Natural killer cell treated with Interleukin-12 subunit alpha and Interleukin-12 subunit beta and Interleukin-15 and Interleukin-18, amount 100 ng/mL, for 72 hours (primary cell): ENCODE measurements around the gene RPL36AL. TPM values are rescaled to one million over a fixed set of nuclear protein-coding genes. Genes with fewer than 3 reads are reported as not detected.
"Not testable (repeated sequence)": the region's sequence is repeated elsewhere in the genome, so short reads cannot be mapped to it uniquely, and the experiment has no call there.

Source experiments
- ATAC-seq, 2 donors: fragments of 150-1000 bp; cut with Tn5 transposase in 1 of 2; sonication (Bioruptor Pico), chemical (Tn5 transposase) in 1 of 2; 2 replicates each; pipeline ENCODE4 v1.10.0; 2021
- DNase-seq: peaks from one replicate; pipeline ENCODE4 v3.0.0; 2022; ENCODE audit warnings: low spot score
- H3K27ac Mint-ChIP-seq, 2 donors: 1 replicate in 1 of 2; 2 replicates in 1 of 2; pipeline ENCODE4 v1.8.0; 2022; ENCODE audit warnings: mixed read lengths in 2 of 2, mild to moderate bottlenecking in 1 of 2, moderate library complexity in 1 of 2
- H3K27me3 Mint-ChIP-seq, 2 donors: 1 replicate in 1 of 2; 2 replicates in 1 of 2; pipeline ENCODE4 v1.8.0; 2022; ENCODE audit warnings: mixed read lengths in 2 of 2
- H3K36me3 Mint-ChIP-seq: one replicate; pipeline ENCODE4 v1.8.0; 2022; ENCODE audit warnings: mixed read lengths
- H3K4me1 Mint-ChIP-seq, 2 donors: 1 replicate in 1 of 2; 2 replicates in 1 of 2; pipeline ENCODE4 v1.8.0; 2022; ENCODE audit warnings: low read depth in 2 of 2, mixed read lengths in 2 of 2, mild to moderate bottlenecking in 1 of 2
- H3K4me3 Mint-ChIP-seq: one replicate; pipeline ENCODE4 v1.8.0; 2022; ENCODE audit warnings: mixed read lengths
- H3K9me3 Mint-ChIP-seq: 2 replicates; pipeline ENCODE4 v1.8.0; 2022; ENCODE audit warnings: mixed read lengths
- total RNA-seq, 2 donors: library from RNA; stranded (reverse); gene quantifications; one replicate each; pipeline ENCODE4 v1.2.3, GENCODE V29; 2022

The RPL36AL gene
- total RNA-seq, 2 donors from 2014 or later: 186 to 188 TPM

DNA sequence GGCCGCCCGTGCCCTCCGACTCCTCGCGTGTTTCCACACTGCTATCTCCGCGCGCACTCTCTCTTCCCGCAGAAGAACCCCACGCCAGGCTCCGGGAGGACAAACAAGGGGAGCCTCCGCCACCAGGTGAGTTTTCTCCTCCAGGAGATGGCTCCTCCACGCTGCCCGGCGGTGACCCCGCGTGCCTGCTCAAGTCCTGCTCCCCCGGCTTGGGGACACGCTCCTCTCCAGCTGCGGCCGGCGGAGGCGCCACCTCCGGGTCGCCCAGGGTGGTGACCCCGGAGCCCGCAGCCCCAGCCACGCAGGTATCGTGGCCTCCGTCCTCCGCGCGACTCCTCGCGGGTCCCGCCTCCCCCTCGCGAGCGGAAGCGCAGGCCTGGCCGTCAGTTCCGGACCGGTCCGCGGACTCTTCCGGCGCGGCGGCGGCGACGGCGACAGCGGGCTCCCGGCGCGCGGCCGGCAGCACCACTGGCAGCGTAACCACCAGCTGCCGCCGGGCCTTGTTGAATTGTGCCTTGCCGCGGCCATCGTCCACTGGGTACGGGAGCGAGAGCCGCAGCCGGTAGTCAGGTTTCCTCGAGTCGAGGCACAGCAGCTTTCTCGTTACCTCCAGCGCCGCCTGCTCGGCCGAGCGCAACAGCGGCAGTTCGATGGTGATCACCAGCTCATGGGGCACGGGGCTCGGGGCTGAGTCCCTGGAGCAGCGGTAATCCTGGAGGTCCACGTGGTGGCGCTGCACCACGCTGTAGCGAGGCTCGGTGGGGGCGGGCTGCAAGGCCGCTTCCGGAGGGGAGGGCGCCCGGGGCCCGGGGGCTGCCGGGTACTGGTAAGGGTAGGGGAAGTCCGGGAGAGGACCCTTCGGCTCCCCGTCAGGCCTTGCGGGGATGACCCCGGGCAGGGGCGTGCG is 13.5 kb upstream of the RPL36AL start:
- peak; percentile 93 to 95 for ATAC-seq

GRCh38 chr14:49623941-49624839 is 3.8 kb upstream of the RPL36AL start:
- H3K4me1 Mint-ChIP-seq: peaks cover 22 to 32% of the 10 kb centered on the region in 2 donors
- H3K27me3 Mint-ChIP-seq: no peaks in the 10 kb centered on the region
- peak overlapping the region; percentile 91 for H3K4me3 Mint-ChIP-seq
- peaks cover 15% of the 10 kb centered on the region for H3K36me3 Mint-ChIP-seq
- DNase-seq: no peak
- H3K27ac Mint-ChIP-seq: peak overlapping the region; percentile 68 to 100
- no peak for ATAC-seq
- no peaks in the 10 kb centered on the region for H3K9me3 Mint-ChIP-seq

More for the DNA sequence above, 13.5 kb upstream of the RPL36AL start:
- Mint-ChIP-seq H3K27ac (peak overlapping the region; percentile 90 to 96), H3K27me3 (no peaks in the 10 kb centered on the region), H3K4me3 (peak overlapping the region; percentile 99), H3K9me3 (no peaks in the 10 kb centered on the region), H3K36me3 (peaks cover 21% of the 10 kb centered on the region), H3K4me1 (peaks cover 25 to 46% of the 10 kb centered on the region in 2 donors)
- peak; percentile 96 for DNase-seq

GRCh38 chr14:49623387-49623786 is 3.0 kb upstream of the RPL36AL start:
- Mint-ChIP-seq H3K4me1 (peaks cover 27 to 40% of the 10 kb centered on the region in 2 donors), H3K36me3 (peaks cover 23% of the 10 kb centered on the region), H3K9me3 (no peaks in the 10 kb centered on the region), H3K27me3 (no peaks in the 10 kb centered on the region), H3K27ac (peak overlapping the region; percentile 68 to 100), H3K4me3 (peak overlapping the region; percentile 91)
- DNase-seq (no peak), ATAC-seq (no peak)

DNA sequence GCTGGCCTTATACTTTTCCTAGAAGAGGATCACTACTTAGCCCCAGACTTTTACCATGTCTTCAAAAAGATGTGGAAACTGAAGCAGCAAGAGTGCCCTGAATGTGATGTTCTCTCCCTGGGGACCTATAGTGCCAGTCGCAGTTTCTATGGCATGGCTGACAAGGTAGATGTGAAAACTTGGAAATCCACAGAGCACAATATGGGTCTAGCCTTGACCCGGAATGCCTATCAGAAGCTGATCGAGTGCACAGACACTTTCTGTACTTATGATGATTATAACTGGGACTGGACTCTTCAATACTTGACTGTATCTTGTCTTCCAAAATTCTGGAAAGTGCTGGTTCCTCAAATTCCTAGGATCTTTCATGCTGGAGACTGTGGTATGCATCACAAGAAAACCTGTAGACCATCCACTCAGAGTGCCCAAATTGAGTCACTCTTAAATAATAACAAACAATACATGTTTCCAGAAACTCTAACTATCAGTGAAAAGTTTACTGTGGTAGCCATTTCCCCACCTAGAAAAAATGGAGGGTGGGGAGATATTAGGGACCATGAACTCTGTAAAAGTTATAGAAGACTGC is 1.7 kb upstream of the RPL36AL start:
- Mint-ChIP-seq H3K27me3 (no peaks in the 10 kb centered on the region), H3K4me3 (peak overlapping the region; percentile 91), H3K27ac (peak overlapping the region; percentile 95 to 100), H3K9me3 (no peaks in the 10 kb centered on the region), H3K36me3 (peaks cover 26% of the 10 kb centered on the region), H3K4me1 (peaks cover 31 to 47% of the 10 kb centered on the region in 2 donors)
- DNase-seq (no peak), ATAC-seq (no peak)

DNA sequence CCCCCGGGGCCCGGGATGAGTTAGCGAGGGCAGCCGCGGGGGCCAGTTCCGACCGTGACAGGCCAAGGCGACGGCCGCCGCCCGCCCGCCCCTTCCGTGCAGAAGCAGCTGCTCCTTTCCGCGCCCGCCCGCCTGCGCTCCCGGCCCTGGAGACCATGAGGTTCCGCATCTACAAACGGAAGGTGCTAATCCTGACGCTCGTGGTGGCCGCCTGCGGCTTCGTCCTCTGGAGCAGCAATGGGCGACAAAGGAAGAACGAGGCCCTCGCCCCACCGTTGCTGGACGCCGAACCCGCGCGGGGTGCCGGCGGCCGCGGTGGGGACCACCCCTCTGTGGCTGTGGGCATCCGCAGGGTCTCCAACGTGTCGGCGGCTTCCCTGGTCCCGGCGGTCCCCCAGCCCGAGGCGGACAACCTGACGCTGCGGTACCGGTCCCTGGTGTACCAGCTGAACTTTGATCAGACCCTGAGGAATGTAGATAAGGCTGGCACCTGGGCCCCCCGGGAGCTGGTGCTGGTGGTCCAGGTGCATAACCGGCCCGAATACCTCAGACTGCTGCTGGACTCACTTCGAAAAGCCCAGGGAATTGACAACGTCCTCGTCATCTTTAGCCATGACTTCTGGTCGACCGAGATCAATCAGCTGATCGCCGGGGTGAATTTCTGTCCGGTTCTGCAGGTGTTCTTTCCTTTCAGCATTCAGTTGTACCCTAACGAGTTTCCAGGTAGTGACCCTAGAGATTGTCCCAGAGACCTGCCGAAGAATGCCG is 872 bp upstream of the RPL36AL start:
- H3K36me3 Mint-ChIP-seq: peaks cover 23% of the 10 kb centered on the region
- peak; percentile 52 to 53 for ATAC-seq
- DNase-seq: peak; percentile 78
- H3K4me1 Mint-ChIP-seq: peaks cover 29 to 45% of the 10 kb centered on the region in 2 donors
- H3K27me3 Mint-ChIP-seq: no peaks in the 10 kb centered on the region
- peak overlapping the region; percentile 91 for H3K4me3 Mint-ChIP-seq
- peak overlapping the region; percentile 95 to 100 for H3K27ac Mint-ChIP-seq
- H3K9me3 Mint-ChIP-seq: no peaks in the 10 kb centered on the region

- Mint-ChIP-seq H3K4me1 (peaks cover 29 to 45% of the 10 kb centered on the region in 2 donors), H3K27ac (peak overlapping the region; percentile 95 to 100), H3K4me3 (peak overlapping the region; percentile 91), H3K9me3 (no peaks in the 10 kb centered on the region), H3K36me3 (peaks cover 23% of the 10 kb centered on the region), H3K27me3 (no peaks in the 10 kb centered on the region)
- no peak for DNase-seq
- ATAC-seq: no peak
Observed at GRCh38 chr14:49619730-49620129, 696 bp downstream of the RPL36AL start.

DNA sequence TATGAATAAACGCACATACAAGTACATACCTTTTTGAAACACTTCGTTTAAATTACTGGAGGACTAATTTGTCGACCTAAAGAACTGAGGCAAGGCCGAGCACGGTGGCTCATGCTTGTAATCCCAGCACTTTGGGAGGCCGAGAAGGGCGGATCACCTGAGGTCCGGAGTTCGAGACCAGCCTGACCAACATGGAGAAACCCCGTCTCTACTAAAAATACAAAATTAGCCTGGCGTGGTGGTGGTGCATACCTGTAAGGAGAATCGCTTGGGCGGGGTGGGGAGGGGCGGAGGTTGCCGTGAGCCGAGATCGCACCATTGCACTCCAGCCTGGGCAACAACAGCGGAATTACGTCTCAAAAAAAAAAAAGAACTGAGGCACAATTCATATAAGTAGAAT is 1.2 kb downstream of the RPL36AL start:
- DNase-seq, ATAC-seq, H3K9me3 Mint-ChIP-seq, H3K27me3 Mint-ChIP-seq: not testable (repeated sequence)
- Mint-ChIP-seq H3K4me1 (peaks cover 28 to 41% of the 10 kb centered on the region in 2 donors), H3K36me3 (peaks cover 23% of the 10 kb centered on the region), H3K27ac (peak overlapping the region; percentile 95 to 100), H3K4me3 (peak overlapping the region; percentile 91)

GRCh38 chr14:49617852-49618519 is 2.4 kb downstream of the RPL36AL start:
- Mint-ChIP-seq H3K27me3 (no peaks in the 10 kb centered on the region), H3K36me3 (peaks cover 23% of the 10 kb centered on the region), H3K4me3 (peak overlapping the region; percentile 91), H3K4me1 (peaks cover 27 to 30% of the 10 kb centered on the region in 2 donors), H3K9me3 (no peaks in the 10 kb centered on the region), H3K27ac (peak overlapping the region; percentile 95 to 100)
- ATAC-seq (no peak), DNase-seq (no peak)

DNA sequence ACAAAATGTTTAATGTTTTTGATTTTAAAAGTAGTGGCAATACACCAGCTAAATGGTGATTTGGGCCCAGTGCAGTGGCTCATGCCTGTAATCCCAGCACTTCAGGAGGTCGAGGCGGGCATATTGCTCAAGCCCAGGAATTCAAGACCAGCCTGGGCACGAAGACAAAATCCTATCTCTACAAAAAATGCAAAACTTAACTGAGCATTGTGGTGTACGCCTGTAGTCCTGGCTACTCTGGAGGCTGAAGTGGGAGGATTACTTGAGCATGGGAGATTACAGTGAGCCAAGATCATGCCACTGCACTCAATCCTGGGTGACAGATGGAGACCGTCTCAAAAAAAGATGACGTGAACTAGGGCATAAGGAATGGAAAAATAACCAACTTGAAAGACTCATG is 4.7 kb downstream of the RPL36AL start:
- H3K9me3 Mint-ChIP-seq: no peaks in the 10 kb centered on the region
- no peak overlapping the region for H3K4me3 Mint-ChIP-seq
- H3K27ac Mint-ChIP-seq: peak overlapping the region; percentile 38 to 83
- DNase-seq (no peak), ATAC-seq (no peak)
- peaks cover 17 to 19% of the 10 kb centered on the region in 2 donors for H3K4me1 Mint-ChIP-seq
- H3K27me3 Mint-ChIP-seq: no peaks in the 10 kb centered on the region
- H3K36me3 Mint-ChIP-seq: peaks cover 13% of the 10 kb centered on the region

GRCh38 chr14:49614196-49614595 is 6.2 kb downstream of the RPL36AL start:
- H3K27ac Mint-ChIP-seq: no peak overlapping the region
- no peak overlapping the region for H3K4me3 Mint-ChIP-seq
- no peaks in the 10 kb centered on the region for H3K9me3 Mint-ChIP-seq
- peaks cover 17 to 18% of the 10 kb centered on the region in 2 donors for H3K4me1 Mint-ChIP-seq
- no peaks in the 10 kb centered on the region for H3K27me3 Mint-ChIP-seq
- ATAC-seq (no peak), DNase-seq (no peak)
- peaks cover 13% of the 10 kb centered on the region for H3K36me3 Mint-ChIP-seq

- ATAC-seq (no peak), DNase-seq (no peak)
- Mint-ChIP-seq H3K4me3 (no peak overlapping the region), H3K27me3 (no peaks in the 10 kb centered on the region), H3K4me1 (peaks cover 4 to 13% of the 10 kb centered on the region in 2 donors), H3K36me3 (no peaks in the 10 kb centered on the region), H3K27ac (no peak overlapping the region), H3K9me3 (no peaks in the 10 kb centered on the region)
Observed at GRCh38 chr14:49612671-49613070, 7.8 kb downstream of the RPL36AL start.

DNA sequence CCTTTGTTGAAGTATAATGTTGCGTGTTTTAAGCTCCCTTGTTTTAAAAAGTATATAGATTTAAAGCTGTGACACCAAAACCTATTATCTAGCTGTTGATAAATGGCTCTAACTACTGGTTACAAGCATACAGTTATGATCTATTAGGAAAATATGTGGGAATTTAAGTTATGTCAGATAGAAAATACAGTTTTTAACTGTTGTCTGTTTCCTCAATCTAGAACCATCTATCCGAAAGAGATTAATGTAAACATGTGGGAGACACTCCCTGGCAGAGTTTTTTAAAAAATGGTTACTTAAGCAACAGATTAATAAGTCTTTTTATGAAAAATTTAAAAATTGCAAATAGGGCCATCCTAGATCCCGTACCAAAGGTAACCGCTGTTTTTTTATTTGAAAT is 8.2 kb downstream of the RPL36AL start:
- ATAC-seq (no peak), DNase-seq (no peak)
- Mint-ChIP-seq H3K27me3 (no peaks in the 10 kb centered on the region), H3K4me3 (no peak overlapping the region), H3K36me3 (no peaks in the 10 kb centered on the region), H3K4me1 (peaks cover 0 to 10% of the 10 kb centered on the region in 2 donors), H3K9me3 (no peaks in the 10 kb centered on the region), H3K27ac (no peak overlapping the region)
